Stimulated activated CD8-positive, alpha-beta memory T cell treated with anti-CD3 and anti-CD28 coated beads, Interleukin-4, amount 100 ng/mL, for 24 hours (primary cell): Measurements from ENCODE around the gene BAZ2B.
"Not testable (repeated sequence)": the region's sequence is repeated elsewhere in the genome, so short reads cannot be mapped to it uniquely, and the experiment has no call there.

Experiments used
- DNase-seq: peaks from one replicate; pipeline ENCODE4 v3.0.0-alpha.2; 2020; ENCODE audit warnings: low read depth

The BAZ2B gene

DNA sequence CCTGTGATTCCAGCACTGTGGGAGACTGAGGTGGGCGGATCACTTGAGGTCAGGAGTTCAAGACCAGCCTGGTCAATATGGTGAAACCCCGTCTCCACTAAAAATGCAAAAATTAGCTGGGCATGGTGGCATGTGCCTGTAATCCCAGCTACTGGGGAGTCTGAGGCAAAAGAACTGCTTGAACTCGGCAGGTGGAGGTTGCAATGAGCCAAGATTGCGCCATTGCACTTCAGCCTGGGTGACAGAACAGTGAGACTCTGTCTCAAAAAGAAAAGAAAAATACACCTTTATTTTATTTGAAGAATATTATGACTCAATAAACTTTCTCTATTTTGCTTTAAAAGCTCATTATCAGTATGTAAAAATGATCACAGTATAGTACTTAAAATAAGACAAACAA lies 81.1 kb downstream of the BAZ2B start:
- not testable (repeated sequence) for DNase-seq

DNA sequence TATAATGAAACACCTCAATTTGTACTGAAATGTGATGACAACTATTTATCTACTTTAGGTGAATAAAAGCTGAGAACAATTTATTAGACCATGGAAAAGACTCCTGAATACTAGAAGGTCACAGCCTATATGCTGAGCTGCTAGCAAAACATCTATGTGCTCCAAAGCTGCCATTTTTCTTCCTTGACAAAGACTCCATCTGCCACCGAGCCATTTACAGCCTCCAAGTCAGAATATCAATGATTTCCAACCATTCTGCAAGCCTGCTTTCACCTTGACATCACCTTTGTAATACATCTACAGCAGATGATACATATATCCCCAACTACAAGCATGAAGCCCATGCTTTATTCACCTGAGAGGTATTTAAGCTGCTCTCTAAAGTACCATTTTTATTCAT lies 84.9 kb downstream of the BAZ2B start:
- DNase-seq: no peak

DNA sequence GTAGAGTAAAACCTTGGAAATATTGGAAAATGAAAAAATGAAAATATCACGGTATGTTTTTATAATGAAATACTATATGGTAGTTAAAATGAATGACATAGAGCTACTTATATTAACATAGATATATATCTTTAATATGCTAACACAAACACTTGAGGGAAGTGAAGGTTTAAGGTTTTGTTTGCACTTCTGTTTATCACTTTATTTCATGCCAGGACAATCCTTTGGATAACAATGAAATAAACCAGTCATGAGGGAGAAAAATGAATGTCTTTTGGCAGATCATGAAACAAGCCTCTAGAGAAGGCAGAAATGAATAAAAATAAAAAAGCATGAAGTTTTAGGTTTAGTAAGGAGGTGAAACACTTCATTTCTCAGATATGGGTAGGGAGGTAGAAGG lies 89.9 kb downstream of the BAZ2B start:
- DNase-seq: no peak

DNA sequence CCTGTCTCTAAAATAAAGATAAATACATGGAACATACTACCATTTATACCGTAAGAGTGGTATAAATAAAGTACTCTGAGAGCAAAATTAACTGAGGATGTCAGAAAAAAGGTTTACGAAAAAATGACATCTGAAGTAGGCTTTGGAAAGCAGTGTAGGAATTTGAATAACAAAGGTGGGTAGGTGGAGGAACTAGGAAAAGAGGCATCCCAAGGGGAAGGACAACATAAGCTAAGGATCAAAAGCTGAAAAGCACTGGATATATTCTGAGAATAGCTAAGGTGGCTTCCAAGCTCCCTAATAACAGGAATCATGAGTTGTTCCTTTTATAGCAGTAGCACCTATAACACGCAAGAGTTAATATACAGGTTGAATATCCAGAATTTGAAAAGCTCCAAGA lies 91.3 kb downstream of the BAZ2B start:
- no peak for DNase-seq

DNA sequence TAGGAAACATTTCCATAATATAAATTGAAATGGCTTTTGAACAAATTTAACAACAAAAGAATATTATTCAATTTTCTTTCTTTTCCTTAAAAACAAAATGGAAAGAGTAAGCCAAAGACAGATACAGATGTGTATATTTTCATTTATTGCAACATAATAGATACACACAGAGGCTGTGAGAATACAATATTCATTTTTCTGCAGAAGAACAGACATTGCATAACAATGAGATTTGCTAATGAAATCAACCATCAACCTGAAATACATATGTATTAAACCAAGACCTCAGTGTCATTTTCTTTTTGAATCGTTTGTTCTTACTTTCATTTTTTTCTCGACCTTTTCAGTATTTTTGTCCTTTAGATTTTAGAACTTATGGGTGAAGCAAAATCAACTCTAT lies 95.1 kb downstream of the BAZ2B start:
- no peak for DNase-seq

DNA sequence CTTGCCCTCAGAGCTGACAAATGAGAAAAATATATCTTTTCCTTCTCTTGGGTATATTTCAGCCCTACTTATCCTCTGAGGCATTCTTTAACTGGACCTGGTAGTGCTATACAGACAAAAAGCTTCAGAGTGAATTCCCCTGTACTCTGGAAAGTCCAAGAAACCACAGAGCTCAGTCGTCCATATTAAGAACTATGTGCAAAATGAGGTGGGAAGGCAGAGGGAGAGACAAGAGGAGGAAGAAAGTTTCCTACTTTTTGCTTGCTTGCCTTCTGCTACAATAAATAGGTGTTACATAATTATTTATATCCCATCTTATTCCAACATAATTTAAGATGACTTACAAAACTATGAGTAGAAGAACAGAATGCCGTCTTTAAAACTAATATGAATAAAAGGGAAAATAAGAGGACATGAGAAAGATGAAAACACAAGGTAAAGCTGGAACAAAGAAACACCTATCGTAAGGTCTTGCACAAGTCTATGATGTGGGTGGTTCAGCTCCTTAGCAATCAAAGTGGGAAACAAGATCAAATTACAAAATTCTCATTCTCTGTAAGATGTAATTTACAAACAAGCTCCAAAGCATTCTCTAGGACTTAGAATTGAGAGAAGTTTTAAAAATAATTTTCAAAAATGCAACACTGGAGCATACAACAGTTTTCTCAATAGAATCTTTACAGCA lies 97.9 kb downstream of the BAZ2B start:
- no peak for DNase-seq

DNA sequence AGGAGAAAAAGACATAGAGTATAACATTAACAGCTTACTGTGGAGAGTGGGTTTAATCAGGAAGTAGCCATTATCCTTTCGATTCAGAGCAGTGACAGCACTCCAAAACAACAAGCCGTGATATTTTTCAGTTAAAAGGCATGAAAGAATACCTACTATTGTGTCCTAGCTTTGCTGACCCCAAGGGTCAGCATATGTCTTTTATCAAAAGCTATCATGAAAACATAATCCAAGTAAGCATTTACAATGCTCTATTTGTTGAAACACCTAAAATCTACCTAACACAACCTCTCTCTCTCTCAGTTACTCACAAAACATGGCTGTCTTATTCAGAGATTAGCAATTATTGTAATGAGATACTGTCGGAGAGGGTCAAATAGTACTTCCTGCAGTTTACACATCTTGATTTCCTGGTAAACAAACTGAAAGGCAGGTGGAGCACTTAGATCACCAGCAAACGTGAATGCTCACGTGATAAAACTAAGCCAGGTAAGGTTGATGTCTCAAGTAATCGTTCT lies 100.0 kb downstream of the BAZ2B start:
- no peak for DNase-seq

DNA sequence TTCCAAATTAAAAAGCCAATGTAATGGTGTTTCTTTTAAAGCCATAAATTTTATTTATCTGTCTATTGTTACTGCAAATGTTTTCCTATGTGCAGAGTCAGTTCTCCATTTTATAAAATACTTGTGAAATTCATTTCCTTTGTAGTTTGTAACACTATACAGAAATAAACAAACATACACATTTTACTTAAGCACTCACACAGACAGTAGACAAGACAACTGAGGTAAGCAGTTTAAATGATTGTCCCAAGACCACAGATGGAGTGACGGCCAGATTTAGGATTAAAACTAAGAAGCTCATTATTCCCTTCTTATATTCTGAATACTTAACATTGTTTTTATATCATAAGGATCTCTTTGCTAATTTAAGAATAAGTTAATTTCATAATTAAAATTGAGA lies 100.9 kb downstream of the BAZ2B start:
- no peak for DNase-seq

DNA sequence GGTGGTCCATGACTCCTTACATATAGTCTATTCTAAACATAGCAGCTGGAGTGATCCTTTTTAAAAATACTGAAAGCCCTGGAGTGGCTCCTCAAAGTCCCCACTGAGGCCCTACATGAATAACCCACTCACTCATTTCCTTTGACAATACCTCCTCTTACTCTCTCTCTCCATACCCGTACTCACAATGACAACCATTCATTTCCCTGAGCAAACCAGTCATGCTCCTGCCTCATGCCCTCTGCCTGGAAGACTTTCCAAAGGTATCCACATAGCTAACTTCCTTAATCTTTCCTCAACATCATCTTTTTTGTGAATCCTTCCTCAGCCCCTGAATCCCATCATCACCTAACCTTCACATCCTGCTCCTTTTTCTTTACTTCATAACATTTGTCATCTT lies 102.6 kb downstream of the BAZ2B start:
- no peak for DNase-seq

DNA sequence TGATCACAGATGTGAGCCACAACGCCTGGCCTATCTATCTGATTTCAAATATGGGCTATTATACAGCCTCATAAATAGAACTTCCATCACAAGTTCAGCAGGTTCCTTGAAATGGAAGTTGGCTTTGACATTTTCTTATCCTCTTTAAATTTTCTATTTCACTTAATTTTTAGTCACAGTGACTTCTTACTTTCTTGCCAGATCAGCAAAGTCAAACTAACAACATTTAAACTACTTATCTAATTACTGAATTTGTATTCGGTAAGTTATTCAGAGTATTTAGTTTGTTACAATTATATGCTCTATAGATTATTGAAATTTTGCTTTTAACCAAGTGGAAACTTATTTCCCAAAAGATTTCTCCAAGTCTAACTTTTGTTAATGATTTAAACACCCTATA lies 108.2 kb downstream of the BAZ2B start:
- no peak for DNase-seq

DNA sequence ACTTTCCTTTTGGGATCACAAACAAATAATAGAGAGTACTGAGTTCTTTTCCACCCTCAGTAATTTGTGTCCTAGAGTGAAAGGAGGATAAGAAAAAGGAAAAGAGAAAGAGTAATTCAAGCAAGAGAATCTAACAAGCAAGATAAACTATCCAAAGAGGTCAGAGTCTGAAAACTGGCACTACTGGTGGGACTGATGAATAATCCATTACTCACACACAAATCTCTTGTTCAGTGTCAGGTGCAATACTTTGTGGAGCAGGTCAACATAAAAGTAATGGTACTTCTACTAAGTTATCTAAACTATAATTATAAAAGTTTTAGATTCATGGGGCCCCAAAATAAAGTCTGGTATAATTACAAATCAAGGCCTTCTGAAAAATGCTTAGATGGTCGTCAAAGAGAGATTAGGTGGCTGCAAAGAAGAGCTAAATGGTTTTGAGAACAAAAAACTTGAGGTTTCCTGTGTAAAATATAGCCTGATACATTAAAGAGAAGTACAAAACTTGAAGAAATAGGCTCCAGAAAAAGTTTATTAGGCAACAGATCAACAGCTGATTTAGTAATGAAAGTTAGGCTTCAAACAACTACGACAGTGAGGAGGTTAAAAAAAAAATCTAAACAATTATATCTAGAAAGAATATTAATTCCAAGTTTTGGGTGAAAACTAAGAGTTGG lies 109.4 kb downstream of the BAZ2B start:
- DNase-seq: no peak

DNA sequence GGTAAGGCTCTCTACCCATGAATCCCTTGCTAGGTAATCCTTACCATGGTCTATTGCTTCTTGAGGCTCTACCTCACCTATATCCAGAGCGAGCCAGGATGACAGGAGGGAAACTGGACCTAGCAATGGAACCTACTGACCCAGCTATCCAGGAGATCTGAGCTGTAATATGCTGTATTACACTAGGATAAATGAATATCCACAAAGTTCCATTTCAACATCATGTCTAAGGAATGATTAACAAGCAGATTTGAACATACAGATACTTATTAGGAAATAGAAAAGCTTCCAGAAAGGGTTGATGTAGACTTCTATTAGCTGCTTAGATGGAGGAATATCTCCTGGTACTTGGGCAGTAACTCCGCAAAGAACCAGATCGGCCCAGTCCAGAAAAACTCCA lies 110.1 kb downstream of the BAZ2B start:
- DNase-seq: no peak

DNA sequence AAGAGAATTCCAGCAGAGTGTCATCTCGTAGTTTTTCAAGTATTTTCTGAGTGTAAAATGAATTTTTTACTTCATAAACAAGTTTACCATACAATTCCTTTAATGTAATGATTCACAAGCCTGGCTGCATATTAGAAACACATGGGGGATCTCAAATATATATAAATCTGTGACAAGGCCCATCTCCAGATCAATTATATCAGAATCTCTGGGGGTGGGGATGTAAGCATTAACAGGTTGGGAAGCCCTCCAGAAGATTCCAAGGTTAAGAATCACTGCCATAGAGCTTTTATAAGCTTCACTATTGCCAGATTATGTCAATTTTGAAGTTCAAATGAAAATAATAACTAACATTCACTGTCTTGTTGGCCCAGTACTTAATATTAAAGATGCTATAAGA lies 111.2 kb downstream of the BAZ2B start:
- DNase-seq: no peak

DNA sequence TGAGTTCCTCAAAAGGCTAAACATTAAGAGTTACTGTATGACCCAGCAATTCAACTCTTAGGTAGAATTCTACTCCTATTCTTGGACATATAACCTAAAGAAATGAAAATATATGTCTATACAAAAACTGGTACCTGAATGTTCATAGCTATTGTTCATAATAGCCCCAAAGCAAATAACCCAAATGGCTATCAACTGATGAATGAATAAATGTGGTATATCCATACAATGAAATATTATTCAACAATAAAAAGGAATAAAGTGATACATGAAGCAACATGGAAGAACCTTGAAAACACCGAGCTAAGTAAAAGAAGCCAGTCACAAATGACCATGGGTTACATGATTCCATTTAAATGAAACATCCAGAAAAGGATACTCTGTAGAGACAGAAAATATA lies 114.6 kb downstream of the BAZ2B start:
- no peak for DNase-seq

DNA sequence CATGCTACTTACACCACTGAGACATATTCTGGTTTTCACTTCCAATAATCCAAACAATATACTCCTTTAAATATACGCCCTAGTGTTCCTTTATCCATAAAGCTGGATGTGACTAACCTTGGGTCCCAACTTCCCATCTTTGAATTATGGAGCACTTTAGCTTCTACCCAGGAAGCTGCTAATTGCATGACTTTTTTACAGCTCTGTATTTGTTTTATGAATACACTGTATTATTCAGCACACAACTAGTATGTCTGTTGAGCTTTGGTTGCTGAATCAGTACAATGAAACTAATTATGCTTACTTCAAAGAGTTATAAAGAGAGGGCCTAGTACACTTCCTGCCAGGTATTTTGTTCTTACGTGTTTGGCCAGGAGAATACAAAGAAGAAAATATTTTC lies 118.5 kb downstream of the BAZ2B start:
- no peak for DNase-seq

DNA sequence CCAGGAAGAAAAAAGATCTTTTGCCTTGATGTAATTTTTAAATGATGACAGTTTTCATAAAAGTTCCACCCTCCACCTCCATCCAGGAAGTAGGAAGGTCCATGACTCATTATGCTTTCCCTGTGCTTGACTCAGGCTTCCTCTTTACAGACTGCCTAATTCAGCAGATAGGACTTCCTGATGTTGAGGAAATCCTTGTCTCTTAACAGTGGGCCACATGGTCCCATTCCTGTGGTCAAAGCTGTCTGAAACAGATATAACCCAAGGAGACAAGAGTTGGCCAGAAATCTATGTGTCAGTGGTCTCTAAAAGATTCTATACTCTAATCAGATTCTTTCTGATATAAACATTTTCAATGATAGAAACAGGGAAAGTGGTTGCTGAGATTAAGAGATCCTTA lies 119.1 kb downstream of the BAZ2B start:
- DNase-seq: no peak

DNA sequence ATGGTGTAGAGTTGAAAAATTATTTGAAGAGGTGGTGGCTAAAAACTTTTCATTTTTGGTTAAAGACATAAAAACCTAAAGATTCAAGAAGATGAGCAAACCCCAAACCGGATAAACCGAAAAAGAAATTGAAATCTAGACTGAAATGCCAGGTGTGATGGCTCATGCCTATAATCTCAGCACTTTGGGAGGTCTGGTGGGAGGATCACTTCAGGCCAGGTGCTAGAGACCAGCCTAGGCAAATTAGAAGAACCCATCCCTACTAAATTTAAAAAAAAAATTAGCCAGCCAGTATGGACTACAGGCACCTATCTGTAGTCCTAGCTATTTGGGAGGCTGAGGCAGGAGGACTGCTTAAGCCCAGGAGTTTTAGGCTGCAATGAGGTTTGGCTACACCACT lies 126.9 kb downstream of the BAZ2B start:
- DNase-seq: no peak

DNA sequence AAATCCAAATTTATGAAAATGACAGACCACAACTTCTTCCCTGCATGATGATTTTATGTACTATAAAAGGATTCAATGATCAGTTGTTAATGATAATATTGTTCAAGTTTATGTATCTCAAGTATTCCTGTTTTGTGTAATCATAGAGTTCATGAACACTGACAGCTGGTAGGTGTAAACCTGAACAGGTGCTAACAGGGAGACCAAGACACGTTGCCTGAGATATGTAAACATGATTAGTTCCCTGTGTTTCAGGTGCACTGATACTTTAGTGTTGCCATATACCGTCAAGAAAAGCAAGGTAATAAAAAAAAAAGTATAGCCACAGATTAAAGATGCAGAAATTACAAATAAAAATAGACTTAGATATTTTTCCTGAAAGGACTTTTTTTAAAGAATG lies 131.8 kb downstream of the BAZ2B start:
- DNase-seq: no peak

DNA sequence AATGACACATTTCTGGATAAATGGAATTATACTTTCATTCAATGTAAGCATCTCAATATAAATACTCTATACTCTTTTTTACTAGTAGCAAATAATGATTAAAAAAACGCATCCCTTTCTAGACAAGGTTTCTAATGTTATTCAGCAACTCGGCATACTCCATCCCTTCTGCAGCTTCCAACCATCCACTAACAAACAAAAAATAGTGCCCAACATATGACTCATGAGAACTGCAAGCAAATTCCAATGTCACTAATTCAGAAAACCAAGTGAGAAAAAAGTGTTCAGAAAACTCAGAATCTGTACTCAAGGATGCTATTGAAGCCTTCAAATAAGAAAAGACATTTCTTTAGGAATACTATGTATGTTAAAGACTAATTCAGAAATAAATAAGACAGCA lies 140.0 kb downstream of the BAZ2B start:
- no peak for DNase-seq

DNA sequence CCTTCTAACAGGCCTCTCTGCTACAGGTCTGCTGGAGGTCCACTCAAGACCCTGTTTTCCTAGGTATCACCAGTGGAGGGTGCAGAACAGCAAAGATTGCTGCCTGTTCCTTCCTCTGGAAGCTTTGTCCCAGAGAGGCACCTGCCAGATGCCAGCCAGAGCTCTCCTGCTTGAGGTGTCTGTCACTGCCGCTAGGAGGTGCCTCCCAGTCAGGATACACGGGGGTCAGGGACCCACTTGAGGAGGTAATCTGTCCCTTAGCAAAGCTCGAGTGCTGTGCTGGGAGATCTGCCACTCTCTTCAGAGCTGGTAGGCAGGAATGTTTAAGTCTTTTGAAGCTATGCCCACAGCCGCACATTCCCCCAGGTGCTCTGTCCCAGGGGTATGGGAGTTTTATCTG lies 140.6 kb downstream of the BAZ2B start:
- DNase-seq: no peak

DNA sequence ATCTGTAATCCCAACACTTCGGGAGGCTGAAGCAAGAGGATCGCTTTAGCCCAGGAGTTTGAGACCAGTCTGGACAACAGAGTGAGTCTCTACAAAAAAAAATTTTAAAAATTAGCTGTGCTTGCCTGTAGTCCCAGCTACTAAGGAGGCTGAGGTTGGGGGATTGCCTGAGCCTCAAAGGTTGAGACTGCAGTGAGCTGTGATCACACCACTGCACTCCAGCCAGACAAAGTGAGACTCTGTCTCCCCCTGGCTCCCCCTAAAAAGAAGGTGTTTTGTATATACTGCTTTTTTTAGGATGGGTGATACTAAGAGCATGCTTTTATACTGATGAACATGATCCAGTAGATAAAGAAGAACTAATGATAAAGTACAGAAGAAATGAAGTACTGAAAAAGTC lies 145.0 kb downstream of the BAZ2B start:
- DNase-seq: no peak

DNA sequence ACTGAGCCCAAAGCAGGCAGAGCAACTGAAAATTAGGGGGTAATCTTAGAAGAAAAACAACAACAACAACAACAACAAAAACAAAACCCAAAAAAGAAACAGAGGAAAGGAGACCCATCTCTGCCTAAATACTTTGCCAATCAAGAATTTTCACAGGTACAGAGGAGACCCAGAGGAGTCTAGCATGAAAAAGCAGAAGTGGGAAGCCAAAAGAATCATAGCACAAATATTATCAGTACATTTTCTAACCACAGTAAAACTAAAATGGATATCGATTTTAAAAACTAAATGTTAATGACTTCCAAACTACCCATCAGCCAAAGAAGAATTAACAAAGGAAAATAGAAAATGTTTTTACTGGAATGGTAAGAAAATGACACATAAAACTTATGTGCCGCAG lies 148.1 kb downstream of the BAZ2B start:
- DNase-seq: no peak

DNA sequence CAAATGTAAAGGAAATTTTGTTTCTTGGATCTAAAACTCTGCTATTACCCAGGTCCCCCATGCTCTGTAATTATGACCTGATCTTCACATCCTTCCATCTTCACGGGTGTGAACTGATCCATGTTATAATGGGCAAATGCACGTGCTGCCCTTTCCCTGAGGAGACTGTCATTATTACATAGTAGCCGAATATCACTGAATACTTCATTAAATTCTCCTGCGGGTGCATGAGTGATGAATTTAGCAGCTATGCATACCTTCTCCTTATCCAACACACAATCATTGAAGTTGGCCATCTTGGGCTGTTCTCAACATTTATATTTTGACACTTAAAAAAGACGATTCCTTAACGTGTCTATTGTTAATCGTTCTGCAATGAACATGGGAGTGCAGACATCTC lies 153.4 kb downstream of the BAZ2B start:
- no peak for DNase-seq

DNA sequence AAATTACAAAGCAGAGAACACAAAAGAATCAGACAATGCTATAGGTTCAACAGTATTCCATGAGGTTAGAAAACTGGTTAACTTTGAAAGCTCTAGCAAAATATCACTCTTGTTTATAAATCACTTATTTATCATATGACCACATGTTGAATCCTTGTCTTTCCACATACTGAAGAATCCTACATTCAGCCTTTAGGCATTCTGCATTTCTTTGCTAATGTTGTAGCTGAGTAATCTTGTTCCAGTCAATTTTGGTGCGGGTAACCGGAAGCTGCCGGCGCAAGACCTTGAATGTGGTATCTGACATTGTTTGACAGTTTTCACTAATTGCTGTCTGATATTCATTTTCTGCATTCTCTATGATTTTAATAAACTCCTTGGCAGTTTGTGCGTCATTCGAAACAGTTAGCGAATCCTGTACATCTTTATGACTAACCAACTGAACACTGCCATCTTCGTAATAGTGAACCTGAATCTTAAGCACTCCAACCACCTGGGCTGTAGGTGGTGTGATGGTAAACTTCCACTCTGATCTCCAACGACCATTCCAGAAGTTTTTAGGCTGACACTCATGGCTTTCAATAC lies 154.1 kb downstream of the BAZ2B start:
- no peak for DNase-seq
